Cardiac fibroblast (primary cell): ENCODE measurements around the gene INPP5F.

ENCODE experiments used
- DNase-seq, 2 donors: peaks; one replicate each; pipeline versions ENCODE4 v3.0.0 to v3.0.0-alpha.2; 2010; ENCODE audit warnings: low read depth in 2 of 2
- H3K4me3 ChIP-seq, 2 donors: replicated peaks in 1 of 2; 1 replicate in 1 of 2; 2 replicates in 1 of 2; pipeline ENCODE4 v1.5.1; 2011; ENCODE audit warnings: low read depth in 2 of 2, low read length in 2 of 2, mild to moderate bottlenecking in 2 of 2, moderate library complexity in 1 of 2
- CTCF ChIP-seq: IDR thresholded peaks from one replicate; pipeline ENCODE4 v1.5.1; 2011; ENCODE audit warnings: low read depth, mild to moderate bottlenecking, low read length, inconsistent platforms

INPP5F gene

GRCh38 chr10:119775529-119775928 lies 49.7 kb downstream of the INPP5F start:
- no peak for TF ChIP-seq CTCF
- DNase-seq = no peak
- H3K4me3 ChIP-seq = no peak overlapping the region

GRCh38 chr10:119776536-119776935 lies 50.7 kb downstream of the INPP5F start:
- H3K4me3 ChIP-seq = no peak overlapping the region
- TF ChIP-seq CTCF = no peak
- peak in 1 of 2 donors; percentile 68 for DNase-seq

- no peak for TF ChIP-seq CTCF
- H3K4me3 ChIP-seq = no peak overlapping the region
- DNase-seq = no peak
These were observed 51.8 kb downstream of the INPP5F start for GRCh38 chr10:119777686-119778085.

GRCh38 chr10:119778776-119779445 lies 53.1 kb downstream of the INPP5F start:
- no peak for TF ChIP-seq CTCF
- no peak overlapping the region for H3K4me3 ChIP-seq
- DNase-seq = peak in 1 of 2 donors; percentile 6

- no peak for TF ChIP-seq CTCF
- no peak for DNase-seq
- no peak overlapping the region for H3K4me3 ChIP-seq
These were observed 55.1 kb downstream of the INPP5F start for GRCh38 chr10:119780879-119781480.

GRCh38 chr10:119781498-119781897 lies 55.6 kb downstream of the INPP5F start:
- no peak for TF ChIP-seq CTCF
- H3K4me3 ChIP-seq = no peak overlapping the region
- DNase-seq = no peak
